ENCODE data around the gene ASS1. TPM values are rescaled to one million over a fixed set of nuclear protein-coding genes. Genes with fewer than 3 reads are reported as not detected.

The ASS1 gene
- total RNA-seq, 1 donor from 2014 or later: 117 TPM

DNA sequence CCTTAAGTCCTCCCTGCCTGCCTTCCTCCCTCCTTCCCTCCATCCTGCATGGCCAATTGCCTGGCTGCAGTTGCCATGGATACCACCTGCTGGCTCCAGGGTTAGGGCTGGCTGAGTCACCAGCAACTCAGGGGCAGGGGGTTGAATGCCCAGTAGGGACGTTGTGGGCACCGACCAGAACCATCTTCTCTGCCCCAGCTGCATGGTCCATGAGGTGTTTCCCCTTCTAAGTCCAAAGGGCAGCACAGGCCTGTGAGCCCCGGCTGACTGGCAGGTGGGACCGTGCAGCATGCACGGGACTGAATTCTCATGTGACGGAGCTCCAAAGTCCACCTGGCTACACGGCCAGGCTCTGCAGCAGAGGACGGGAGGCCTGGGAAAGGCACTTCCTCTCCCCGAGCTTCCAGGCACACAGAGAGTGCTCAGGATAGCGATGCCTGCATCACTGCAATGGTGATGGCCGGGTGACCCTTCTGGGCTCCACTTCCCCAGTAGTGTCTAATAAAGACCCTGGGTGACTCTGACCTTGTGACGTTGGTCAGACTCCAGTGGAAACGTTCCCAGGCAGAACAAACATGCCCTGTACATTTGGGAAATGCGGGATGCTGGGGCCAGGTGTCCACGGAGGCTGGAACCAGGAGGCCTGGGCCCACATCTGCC, 5.7 kb downstream of the ASS1 start:
- Histone ChIP-seq H4K20me1 (ENCODE audit: insufficient read depth, low read length) (peaks cover 4% of the 10 kb centered on the region), H3K27me3 (ENCODE audit: insufficient read depth, low read length) (no peaks in the 10 kb centered on the region), H3K4me2 (ENCODE audit: low read length) (no peak overlapping the region), H3K27ac (ENCODE audit: low read depth, low read length) (no peak overlapping the region), H3K4me3 (ENCODE audit: insufficient read depth, low read depth, low read length) (no peak overlapping the region), H3K9me3 (ENCODE audit: insufficient read depth, low read depth, low read length) (peaks cover 5% of the 10 kb centered on the region), H3K9ac (ENCODE audit: low read length) (no peak overlapping the region), H3K36me3 (ENCODE audit: insufficient read depth, low read length) (no peaks in the 10 kb centered on the region), H3K79me2 (ENCODE audit: insufficient read depth, low read length) (no peaks in the 10 kb centered on the region), H2AFZ (ENCODE audit: low read depth, low read length) (no peak overlapping the region), H3K4me1 (ENCODE audit: insufficient read depth, low read length) (peaks cover 25% of the 10 kb centered on the region)
- FAIRE-seq (no peak), DNase-seq (ENCODE audit: low read depth) (no peak)
- H3K27ac Mint-ChIP-seq (ENCODE audit: unreplicated experiment): no peak overlapping the region
- peaks cover 4% of the 10 kb centered on the region for H3K27me3 Mint-ChIP-seq (ENCODE audit: low read depth, unreplicated experiment)
- no peaks in the 10 kb centered on the region for H3K9me3 Mint-ChIP-seq (ENCODE audit: unreplicated experiment)
- H3K4me1 Mint-ChIP-seq (ENCODE audit: low read depth, unreplicated experiment): peaks cover 57% of the 10 kb centered on the region
- TF ChIP-seq, protein P1, sequence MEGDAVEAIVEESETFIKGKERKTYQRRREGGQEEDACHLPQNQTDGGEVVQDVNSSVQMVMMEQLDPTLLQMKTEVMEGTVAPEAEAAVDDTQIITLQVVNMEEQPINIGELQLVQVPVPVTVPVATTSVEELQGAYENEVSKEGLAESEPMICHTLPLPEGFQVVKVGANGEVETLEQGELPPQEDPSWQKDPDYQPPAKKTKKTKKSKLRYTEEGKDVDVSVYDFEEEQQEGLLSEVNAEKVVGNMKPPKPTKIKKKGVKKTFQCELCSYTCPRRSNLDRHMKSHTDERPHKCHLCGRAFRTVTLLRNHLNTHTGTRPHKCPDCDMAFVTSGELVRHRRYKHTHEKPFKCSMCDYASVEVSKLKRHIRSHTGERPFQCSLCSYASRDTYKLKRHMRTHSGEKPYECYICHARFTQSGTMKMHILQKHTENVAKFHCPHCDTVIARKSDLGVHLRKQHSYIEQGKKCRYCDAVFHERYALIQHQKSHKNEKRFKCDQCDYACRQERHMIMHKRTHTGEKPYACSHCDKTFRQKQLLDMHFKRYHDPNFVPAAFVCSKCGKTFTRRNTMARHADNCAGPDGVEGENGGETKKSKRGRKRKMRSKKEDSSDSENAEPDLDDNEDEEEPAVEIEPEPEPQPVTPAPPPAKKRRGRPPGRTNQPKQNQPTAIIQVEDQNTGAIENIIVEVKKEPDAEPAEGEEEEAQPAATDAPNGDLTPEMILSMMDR (IDR thresholded peaks at IDR 0.05; ENCODE audit: insufficient read depth, low read depth, low read length): no peak
- TF ChIP-seq EZH2 (IDR thresholded peaks at IDR 0.05; ENCODE audit: insufficient read depth, low read length): no peak
- H3K4me3 Mint-ChIP-seq (ENCODE audit: unreplicated experiment): no peak overlapping the region
- H3K36me3 Mint-ChIP-seq (ENCODE audit: low read depth, unreplicated experiment): peaks cover 8% of the 10 kb centered on the region

DNA sequence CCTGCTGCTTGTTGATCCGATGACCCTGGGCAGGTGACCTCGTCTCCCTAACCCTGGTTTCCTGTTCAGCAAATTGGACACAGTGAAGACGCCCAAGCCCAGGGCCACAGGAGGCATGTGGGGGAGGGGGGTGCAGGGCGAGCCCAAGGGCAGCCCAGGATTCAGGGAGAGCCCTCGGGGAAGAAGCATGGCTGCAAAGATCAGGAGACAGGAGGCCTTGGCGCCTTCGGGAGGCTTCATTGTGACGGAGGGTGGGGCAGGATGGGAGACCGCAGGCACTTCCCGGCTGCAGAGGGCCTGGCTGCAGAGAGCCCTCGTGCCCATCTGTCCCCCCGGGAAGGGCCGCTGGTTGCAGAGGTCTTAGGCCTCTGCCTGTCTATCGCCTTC, 6.2 kb downstream of the ASS1 start:
- H3K27ac ChIP-seq (ENCODE audit: low read depth, low read length): no peak overlapping the region
- H3K4me1 Mint-ChIP-seq (ENCODE audit: low read depth, unreplicated experiment): peaks cover 52% of the 10 kb centered on the region
- peaks cover 4% of the 10 kb centered on the region for H4K20me1 ChIP-seq (ENCODE audit: insufficient read depth, low read length)
- TF ChIP-seq, protein P1 (IDR thresholded peaks at IDR 0.05; ENCODE audit: insufficient read depth, low read depth, low read length): no peak
- TF ChIP-seq EZH2 (IDR thresholded peaks at IDR 0.05; ENCODE audit: insufficient read depth, low read length): no peak
- peaks cover 5% of the 10 kb centered on the region for H3K9me3 ChIP-seq (ENCODE audit: insufficient read depth, low read depth, low read length)
- no peak overlapping the region for H3K4me3 Mint-ChIP-seq (ENCODE audit: unreplicated experiment)
- no peak overlapping the region for H3K4me2 ChIP-seq (ENCODE audit: low read length)
- H3K4me1 ChIP-seq (ENCODE audit: insufficient read depth, low read length): peaks cover 21% of the 10 kb centered on the region
- peaks cover 8% of the 10 kb centered on the region for H3K36me3 Mint-ChIP-seq (ENCODE audit: low read depth, unreplicated experiment)
- H3K27me3 Mint-ChIP-seq (ENCODE audit: low read depth, unreplicated experiment): peaks cover 4% of the 10 kb centered on the region
- no peak overlapping the region for H3K4me3 ChIP-seq (ENCODE audit: insufficient read depth, low read depth, low read length)
- no peak for DNase-seq (ENCODE audit: low read depth)
- H3K27ac Mint-ChIP-seq (ENCODE audit: unreplicated experiment): no peak overlapping the region
- no peaks in the 10 kb centered on the region for H3K27me3 ChIP-seq (ENCODE audit: insufficient read depth, low read length)
- no peak for FAIRE-seq
- no peaks in the 10 kb centered on the region for H3K79me2 ChIP-seq (ENCODE audit: insufficient read depth, low read length)
- no peak overlapping the region for H3K9ac ChIP-seq (ENCODE audit: low read length)
- H2AFZ ChIP-seq (ENCODE audit: low read depth, low read length): no peak overlapping the region
- H3K9me3 Mint-ChIP-seq (ENCODE audit: unreplicated experiment): no peaks in the 10 kb centered on the region
- no peaks in the 10 kb centered on the region for H3K36me3 ChIP-seq (ENCODE audit: insufficient read depth, low read length)

Data from astrocyte (in vitro differentiated cells and primary cell).